Liver (tissue), 9 donors: ENCODE results near the gene RSPH4A. TPM values are rescaled to one million over a fixed set of nuclear protein-coding genes. Genes with fewer than 3 reads are reported as not detected.

Experiments
- DNase-seq: peaks from one replicate; pipeline ENCODE4 v3.0.0-alpha.2; 2017; ENCODE audit warnings: low spot score
- H3K27ac ChIP-seq, 2 donors: one replicate each; pipeline ENCODE4 v1.7.0; 2013; ENCODE audit warnings: inconsistent platforms in 2 of 2, low read length in 2 of 2, control low read depth in 1 of 2, low read depth in 1 of 2, mild to moderate bottlenecking in 1 of 2
- H3K27me3 ChIP-seq, 4 donors: one replicate each; pipeline versions ENCODE4 v1.6.1 to v1.7.0; 2013; ENCODE audit warnings: low read length in 3 of 4, inconsistent platforms in 1 of 4, mild to moderate bottlenecking in 1 of 4, moderate library complexity in 1 of 4; ENCODE audit not compliant: control insufficient read depth in 4 of 4, insufficient read depth in 4 of 4
- H3K36me3 ChIP-seq, 4 donors: one replicate each; pipeline versions ENCODE4 v1.6.1 to v1.7.0; 2013; ENCODE audit warnings: low read length in 3 of 4, mild to moderate bottlenecking in 3 of 4, low read depth in 1 of 4, moderate library complexity in 1 of 4; ENCODE audit not compliant: control insufficient read depth in 4 of 4, insufficient read depth in 3 of 4
- H3K4me1 ChIP-seq, 4 donors: one replicate each; pipeline versions ENCODE4 v1.6.1 to v1.7.0; 2013; ENCODE audit warnings: low read length in 3 of 4, mild to moderate bottlenecking in 3 of 4, moderate library complexity in 1 of 4; ENCODE audit not compliant: control insufficient read depth in 4 of 4, insufficient read depth in 4 of 4
- H3K4me3 ChIP-seq, 3 donors: one replicate each; pipeline versions ENCODE4 v1.6.1 to v1.7.0; 2013; ENCODE audit warnings: low read length in 3 of 3, control low read depth in 1 of 3, low read depth in 1 of 3, mild to moderate bottlenecking in 1 of 3
- H3K9ac ChIP-seq, 2 donors: one replicate each; pipeline ENCODE4 v1.7.0; 2013; ENCODE audit warnings: low read length in 2 of 2, mild to moderate bottlenecking in 2 of 2, moderate library complexity in 2 of 2, control low read depth in 1 of 2, low read depth in 1 of 2
- H3K9me3 ChIP-seq, 4 donors: one replicate each; pipeline versions ENCODE4 v1.6.1 to v1.7.0; 2013; ENCODE audit warnings: low read length in 3 of 4; ENCODE audit not compliant: control insufficient read depth in 4 of 4
- ATF3 ChIP-seq: IDR thresholded peaks from 2 replicates; pipeline ENCODE4 v1.6.1; 2016; ENCODE audit warnings: antibody characterized with exemption
- CTCF ChIP-seq: fragments of 150-350 bp; IDR thresholded peaks from 2 replicates; pipeline ENCODE4 v1.5.1; 2017; ENCODE audit warnings: improper control_type of control experiment, low read depth, low read length; ENCODE audit not compliant: missing input control
- EGR1 ChIP-seq, 2 donors: IDR thresholded peaks; 2 replicates each; pipeline ENCODE4 v1.6.1; 2016 to 2018; ENCODE audit warnings: antibody characterized with exemption in 2 of 2, low read depth in 2 of 2
- FOXA1 ChIP-seq: IDR thresholded peaks from 2 replicates; pipeline ENCODE4 v1.6.1; 2016; ENCODE audit warnings: antibody characterized with exemption
- FOXA2 ChIP-seq: IDR thresholded peaks from 2 replicates; pipeline ENCODE4 v1.6.1; 2016; ENCODE audit warnings: antibody characterized with exemption
- GABPA ChIP-seq, 2 donors: IDR thresholded peaks in 1 of 2; conservative IDR thresholded peaks in 1 of 2; 2 replicates each; pipeline ENCODE4 v1.6.1; 2016; ENCODE audit warnings: antibody characterized with exemption in 2 of 2, mild to moderate bottlenecking in 1 of 2, moderate library complexity in 1 of 2
- HNF4A ChIP-seq, 2 donors: conservative IDR thresholded peaks; 2 replicates each; pipeline ENCODE4 v1.6.1; 2016; ENCODE audit warnings: antibody characterized with exemption in 2 of 2, mild to moderate bottlenecking in 2 of 2
- HNF4G ChIP-seq: IDR thresholded peaks from 2 replicates; pipeline ENCODE4 v1.6.1; 2016; ENCODE audit warnings: antibody characterized with exemption
- JUND ChIP-seq, 2 donors: IDR thresholded peaks; 2 replicates each; pipeline ENCODE4 v1.6.1; 2016; ENCODE audit warnings: antibody characterized with exemption in 2 of 2
- MAX ChIP-seq: IDR thresholded peaks from 2 replicates; pipeline ENCODE4 v1.6.1; 2016; ENCODE audit warnings: antibody characterized with exemption
- NR2F2 ChIP-seq: IDR thresholded peaks from 2 replicates; pipeline ENCODE4 v1.6.1; 2016; ENCODE audit warnings: antibody characterized with exemption
- RAD21 ChIP-seq, 2 donors: IDR thresholded peaks; 2 replicates each; pipeline ENCODE4 v1.6.1; 2016; ENCODE audit warnings: antibody characterized with exemption in 2 of 2, mild to moderate bottlenecking in 2 of 2
- REST ChIP-seq: IDR thresholded peaks from 2 replicates; pipeline ENCODE4 v1.6.1; 2016; ENCODE audit warnings: antibody characterized with exemption, mild to moderate bottlenecking
- RXRA ChIP-seq, 2 donors: IDR thresholded peaks; 2 replicates each; pipeline ENCODE4 v1.6.1; 2017 to 2018; ENCODE audit warnings: antibody characterized with exemption in 2 of 2, mild to moderate bottlenecking in 1 of 2
- SP1 ChIP-seq: IDR thresholded peaks from 2 replicates; pipeline ENCODE4 v1.6.1; 2018; ENCODE audit warnings: antibody characterized with exemption, mild to moderate bottlenecking
- TAF1 ChIP-seq: conservative IDR thresholded peaks from 2 replicates; pipeline ENCODE4 v1.6.1; 2016; ENCODE audit warnings: antibody characterized with exemption, mild to moderate bottlenecking
- YY1 ChIP-seq: IDR thresholded peaks from 2 replicates; pipeline ENCODE4 v1.6.1; 2016; ENCODE audit warnings: antibody characterized with exemption, mild to moderate bottlenecking
- ZBTB33 ChIP-seq: IDR thresholded peaks from 2 replicates; pipeline ENCODE4 v1.6.1; 2016; ENCODE audit warnings: antibody characterized with exemption
- WGBS: extraction: QIAGEN DNeasy Blood & Tissue Kit; methylation state at CpG from one replicate; pipeline ENCODE4 v1.1.7; 2013; 5-methylcytosine and 5-hydroxymethylcytosine counted together
- polyA plus RNA-seq, 2 donors: library from polyadenylated mRNA; stranded (reverse) in 1 of 2; unstranded in 1 of 2; fragments of 200-250 nt in 1 of 2; fragments of >200 nt in 1 of 2; fragmentation: Nextera tagmentation in 1 of 2; extraction: Ambion mirVana in 1 of 2; gene quantifications; one replicate each; pipeline versions ENCODE4 v1.2.1 to v1.2.3, GENCODE V29; 2013 to 2015
- total RNA-seq, 2 donors: library from RNA; depleted of rRNA; stranded (reverse); fragments of >200 nt; gene quantifications; one replicate each; pipeline ENCODE4 v1.2.3, GENCODE V29; 2014
- donor health status: healthy.
- donor health status: healthy.
- donor health status: healthy.
- donor health status: healthy.
- donor health status: healthy.

Gene RSPH4A
- total and polyA plus RNA-seq, 4 donors: 0.06 to 0.50 (median 0.10) TPM; not detected in 1

- Histone ChIP-seq H3K36me3 (peaks cover 0 to 2% (median under 1%) of the 10 kb centered on the region in 4 donors), H3K9me3 (no peaks in the 10 kb centered on the region), H3K4me1 (peaks cover 0 to 19% (median 15%) of the 10 kb centered on the region in 4 donors), H3K27me3 (peaks cover 0 to 3% (median 0%) of the 10 kb centered on the region in 4 donors), H3K9ac (peak within 1 kb of the TSS; percentile 96 to 98), H3K27ac (peak within 1 kb of the TSS; percentile 83 to 87), H3K4me3 (peak within 1 kb of the TSS; percentile 81 to 99 (median 96))
- peak; percentile 95 for DNase-seq
- TF ChIP-seq NR2F2 (peak; percentile 20), TAF1 (peak; percentile 86), YY1 (peak; percentile 84), CTCF (no peak), GABPA (IDR thresholded peaks at IDR 0.05 in 1 of 2, conservative IDR thresholded peaks at IDR 0.05 in 1 of 2) (peak in 1 of 2 donors; percentile 52), FOXA2 (peak; percentile 39), FOXA1 (peak; percentile 50), HNF4G (no peak), REST (peak; percentile 78), ZBTB33 (peak; percentile 82), MAX (peak; percentile 84), ATF3 (no peak), RXRA (IDR thresholded peaks at IDR 0.05) (peak; percentile 41 to 65), EGR1 (IDR thresholded peaks at IDR 0.05; ENCODE audit: low read depth in 2 of 2) (peak in 1 of 2 donors; percentile 56), HNF4A (conservative IDR thresholded peaks at IDR 0.05) (peak; percentile 15 to 34), SP1 (peak; percentile 95), JUND (IDR thresholded peaks at IDR 0.05) (peak in 1 of 2 donors; percentile 31), RAD21 (IDR thresholded peaks at IDR 0.05) (peak in 1 of 2 donors; percentile 27)
- WGBS: under 1% methylated on average over 62 of the region's 62 CpGs
These were observed 45.2 kb upstream of the RSPH4A start, which contains the start of gene RWDD1 for GRCh38 chr6:116570856-116571682. RWDD1 (plus strand) TSS chr6:116571504; CDS start chr6:116571583, 79 bp downstream.
